Stimulated activated CD4-positive, alpha-beta T cell treated with anti-CD3 and anti-CD28 coated beads, Interleukin-1b, Interleukin-23, amount 100 ng/mL, for 24 hours (primary cell): ENCODE data around the gene AKR1C1.
"Not testable (repeated sequence)": the region's sequence is repeated elsewhere in the genome, so short reads cannot be mapped to it uniquely, and the experiment has no call there.

Source experiments
- DNase-seq, 4 experiments: peaks; one replicate each; pipeline ENCODE4 v3.0.0-alpha.2; 2020; ENCODE audit warnings: low read depth in 4 of 4, low spot score in 1 of 4

Gene AKR1C1

DNA sequence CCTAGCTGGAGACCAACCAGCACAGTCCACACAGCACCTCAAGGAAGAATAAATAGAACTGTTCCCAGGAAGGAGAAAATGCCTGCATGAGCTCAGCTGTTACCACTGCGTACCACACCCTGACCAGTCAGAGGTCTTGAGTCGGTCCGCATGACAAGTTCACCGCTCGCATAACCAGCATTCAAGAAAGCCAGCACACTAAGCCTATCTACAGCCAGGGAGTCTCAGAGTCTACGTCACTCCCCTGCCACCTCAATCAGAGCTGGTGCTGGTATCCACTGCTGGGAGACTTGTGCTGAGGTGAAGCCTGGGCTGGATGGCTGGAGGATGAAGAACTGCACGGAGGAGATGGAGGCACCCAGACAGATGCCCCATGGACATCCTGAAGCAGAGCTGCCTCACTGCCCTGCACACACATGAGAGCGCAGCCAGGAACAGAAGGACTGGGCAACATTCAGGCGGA, 19.6 kb downstream of the AKR1C1 start:
- no peak for DNase-seq

DNA sequence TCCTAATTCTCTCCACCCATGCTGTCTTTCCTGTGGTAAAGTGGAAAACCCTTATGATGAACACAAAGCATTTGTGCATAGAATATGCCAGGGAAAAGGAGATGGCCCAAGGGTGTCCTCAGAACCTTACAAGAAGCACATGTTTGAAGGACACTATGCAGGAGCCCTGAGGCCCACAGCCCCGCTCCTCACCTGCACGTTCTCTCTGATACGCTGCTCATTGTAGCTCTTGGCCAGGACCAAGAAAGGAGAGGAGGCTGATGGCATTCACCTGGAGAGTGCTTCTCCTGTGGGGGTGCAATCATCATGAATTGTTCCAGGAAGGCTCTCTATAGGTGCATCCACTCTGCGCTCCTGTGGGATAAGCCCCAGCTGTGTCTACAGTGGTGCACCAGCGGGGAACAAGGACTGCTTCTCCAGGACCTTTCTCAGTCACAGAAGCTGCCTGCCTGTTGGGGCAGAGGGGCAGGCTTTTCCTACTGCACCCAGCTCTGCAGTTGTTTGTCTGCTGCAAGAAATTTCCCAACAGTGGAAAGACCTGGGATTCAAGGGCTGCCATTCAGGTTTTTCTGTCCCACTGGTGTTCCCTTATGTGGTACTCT, 20.5 kb downstream of the AKR1C1 start:
- DNase-seq = no peak

DNA sequence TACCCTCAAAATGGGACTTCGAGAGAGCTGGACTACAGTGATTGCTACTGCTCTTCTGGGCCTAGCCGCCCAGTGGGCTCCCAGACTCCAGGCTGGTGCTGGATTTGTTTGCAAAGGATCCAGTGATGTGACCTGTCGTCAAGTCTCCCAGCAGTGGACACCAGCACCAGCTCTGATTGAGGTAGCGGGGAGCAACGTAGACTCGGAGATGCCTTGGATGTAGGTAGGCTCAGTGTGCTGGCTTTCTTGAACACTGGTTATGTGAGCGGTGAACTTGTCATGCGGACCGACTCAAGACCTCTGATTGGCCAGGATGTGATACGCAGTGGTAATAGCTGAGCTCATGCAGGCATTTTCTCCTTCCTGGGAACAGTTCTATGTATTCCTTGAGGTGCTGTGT, 21.0 kb downstream of the AKR1C1 start:
- no peak for DNase-seq

DNA sequence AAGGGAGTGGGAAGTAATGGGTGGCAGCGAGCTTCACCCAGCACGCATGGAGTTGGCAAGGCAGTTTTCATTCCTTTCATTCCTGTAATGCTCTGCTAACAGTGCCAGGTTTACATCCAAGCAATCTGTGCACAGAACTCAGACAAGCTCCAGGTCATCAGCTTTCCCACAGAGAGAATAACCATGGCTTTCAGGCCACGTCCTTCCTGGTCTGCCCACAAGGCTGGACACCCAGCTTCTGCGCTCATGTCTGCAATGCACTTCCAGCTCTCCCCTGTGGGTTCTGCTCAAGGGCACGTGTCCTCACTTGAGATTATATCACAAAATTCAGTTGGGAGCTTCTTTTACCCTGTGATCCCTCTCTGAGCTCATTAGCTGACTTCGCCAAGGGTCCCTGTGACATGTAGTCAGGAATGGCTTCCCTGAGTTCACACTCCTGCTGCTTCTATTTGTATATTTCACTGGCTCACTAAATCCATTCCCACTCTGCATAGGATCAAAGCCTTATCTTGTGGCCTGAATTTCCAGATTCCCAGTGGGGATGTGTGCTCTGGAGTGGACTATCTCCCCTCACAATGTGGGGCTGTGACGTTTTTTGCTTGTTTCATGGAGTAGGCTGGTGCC, 21.9 kb downstream of the AKR1C1 start:
- DNase-seq = no peak

DNA sequence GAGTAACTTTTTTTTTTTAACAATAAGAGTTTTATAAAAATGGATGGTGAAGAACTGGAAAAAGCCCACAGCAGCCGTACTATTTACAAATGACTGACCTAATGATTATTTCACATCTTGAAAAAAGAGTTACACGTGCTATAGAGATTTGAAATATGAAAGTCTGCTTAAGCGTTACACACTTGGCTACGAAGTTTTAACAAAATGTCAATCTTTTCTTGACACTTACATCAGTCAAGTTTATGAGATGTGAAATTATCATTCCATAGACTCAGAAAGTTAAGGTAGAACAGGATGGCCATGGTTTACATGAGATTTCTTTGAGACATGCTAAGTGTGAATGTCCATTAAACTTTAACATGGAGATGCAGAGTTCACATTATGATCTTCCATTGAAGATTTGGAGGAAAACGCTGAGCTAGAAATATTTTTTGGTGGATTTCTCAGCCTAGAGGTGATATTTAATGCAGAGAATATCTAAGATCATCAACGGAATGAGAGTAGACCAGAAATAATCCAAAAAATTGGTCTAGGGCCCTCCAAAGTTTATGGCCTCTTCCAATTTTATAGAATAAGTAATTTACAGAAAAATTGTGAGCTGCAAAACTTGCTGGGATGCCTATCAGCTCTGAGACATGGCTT, 24.9 kb downstream of the AKR1C1 start:
- not testable (repeated sequence) for DNase-seq

DNA sequence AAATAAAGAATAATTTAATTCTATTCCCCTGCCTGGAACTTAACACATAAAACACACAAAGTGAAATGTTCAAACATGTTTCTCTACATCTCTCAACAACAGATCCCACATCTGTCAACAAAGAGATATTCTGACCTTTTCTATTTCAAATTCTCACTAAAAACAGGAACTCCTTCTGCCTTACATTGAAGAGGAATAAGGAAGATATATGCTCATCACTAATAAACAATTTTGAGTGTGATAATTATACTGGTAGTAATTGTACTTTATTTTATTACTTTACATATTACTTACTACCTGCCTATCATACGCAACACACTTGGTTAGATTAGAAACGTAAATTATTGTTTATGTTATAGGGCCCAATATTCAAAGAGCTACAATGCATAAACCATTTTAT, 27.0 kb downstream of the AKR1C1 start:
- DNase-seq = no peak

DNA sequence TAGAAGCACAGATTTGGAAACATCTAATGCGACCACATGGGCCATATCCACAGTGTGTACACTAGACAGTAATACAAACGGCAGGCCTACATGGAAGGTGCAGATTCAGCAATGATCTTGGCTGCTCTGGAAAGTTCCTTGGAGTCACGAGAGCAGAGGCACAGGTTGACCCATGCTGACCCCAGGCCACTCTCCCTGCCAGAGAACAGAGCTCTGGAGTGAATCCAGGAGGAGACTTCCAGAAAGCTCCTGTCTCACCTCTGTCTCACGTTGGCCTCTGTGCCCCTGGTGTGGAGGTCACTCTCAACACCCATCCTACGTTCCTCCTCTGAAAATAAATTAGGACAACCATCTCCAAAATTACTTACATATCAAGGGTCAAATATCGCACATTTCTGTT, 28.2 kb downstream of the AKR1C1 start:
- DNase-seq = not testable (repeated sequence)

DNA sequence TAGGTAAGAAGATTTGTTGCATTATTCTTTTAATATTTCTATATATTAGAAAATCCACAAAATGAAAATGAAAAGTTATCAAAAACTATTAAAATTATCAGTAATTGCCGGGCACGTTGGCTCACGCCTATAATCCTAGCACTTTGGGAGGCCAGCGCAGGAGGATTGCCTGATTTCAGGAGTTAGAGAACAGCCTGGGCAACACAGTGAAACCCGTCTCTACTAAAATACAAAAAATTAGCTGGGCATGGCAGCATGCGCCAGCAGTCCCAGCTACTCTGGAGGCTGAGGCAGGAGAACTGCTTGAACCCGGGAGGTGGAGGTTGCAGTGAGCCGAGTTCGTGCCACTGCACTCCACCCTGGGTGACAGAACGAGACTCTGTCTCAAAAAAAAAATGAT, 29.3 kb downstream of the AKR1C1 start:
- not testable (repeated sequence) for DNase-seq

DNA sequence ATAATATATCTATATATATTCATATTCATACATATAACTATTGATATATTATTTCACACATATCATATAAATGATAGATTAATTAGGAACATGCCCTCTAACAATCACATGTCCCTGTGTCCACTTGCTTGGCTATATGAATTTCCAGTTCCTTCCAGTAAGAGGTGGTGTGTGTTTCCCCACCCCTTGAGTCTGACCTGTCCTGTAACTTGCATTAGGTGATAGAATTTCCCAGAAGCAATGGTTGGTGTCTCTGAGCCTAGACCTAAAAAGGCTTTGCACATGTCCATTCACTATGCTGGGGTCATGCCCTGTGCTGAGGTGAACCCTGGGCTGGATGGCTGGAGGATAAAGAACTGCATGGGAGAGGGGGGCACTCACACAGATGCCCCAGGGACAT, 31.0 kb downstream of the AKR1C1 start:
- DNase-seq = not testable (repeated sequence)

DNA sequence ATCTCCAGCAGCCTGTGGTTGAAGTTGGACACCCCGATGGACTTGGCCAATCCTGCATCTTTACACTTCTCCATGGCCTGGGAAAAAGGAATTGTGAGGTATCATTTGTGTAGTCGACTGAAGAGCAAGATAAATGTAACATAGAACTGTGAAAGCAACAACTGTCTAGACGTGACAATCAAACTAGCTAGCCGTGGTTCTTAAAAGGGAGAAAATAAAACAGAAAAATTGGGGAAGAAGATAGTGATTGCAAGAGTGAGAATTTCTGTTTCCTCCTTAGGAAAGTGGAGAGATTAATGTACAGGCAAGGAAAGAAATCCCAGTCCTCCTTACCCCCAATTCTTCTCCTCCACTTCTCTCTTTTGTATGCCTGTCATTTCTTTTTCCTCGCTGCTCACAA, 35.5 kb downstream of the AKR1C1 start:
- DNase-seq = no peak

DNA sequence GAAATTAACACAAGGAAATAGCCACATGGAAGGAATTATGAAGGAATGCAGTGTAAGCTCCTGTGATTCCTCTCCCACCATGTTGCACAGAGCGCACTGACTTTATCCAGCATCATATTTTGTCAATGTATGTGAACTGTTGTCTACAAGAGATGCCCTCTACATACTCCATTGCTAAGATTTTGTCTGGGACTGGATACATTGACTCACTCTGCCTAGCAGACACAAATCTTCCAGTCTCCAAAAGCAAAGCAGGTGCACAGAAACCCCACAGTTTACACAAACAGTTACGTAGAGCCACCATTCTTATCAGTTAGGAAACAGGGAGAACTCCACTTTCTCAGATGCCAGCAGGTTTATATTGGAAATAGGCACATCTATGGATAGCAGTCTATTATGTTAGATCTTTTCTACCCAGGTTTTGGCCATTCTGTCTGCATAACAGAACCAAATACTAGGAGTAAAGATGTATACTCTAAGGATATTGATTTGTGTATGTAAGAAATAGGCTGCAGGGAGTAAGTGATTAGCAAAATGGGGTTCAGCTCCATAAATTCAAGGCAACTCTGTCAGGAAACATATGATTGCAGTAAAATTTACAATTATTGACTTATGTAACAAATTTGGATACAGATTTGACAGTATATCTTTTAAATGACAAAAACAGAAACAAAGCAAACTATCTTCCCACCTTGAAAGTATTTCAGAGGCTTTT, 39.0 kb downstream of the AKR1C1 start:
- DNase-seq = no peak

DNA sequence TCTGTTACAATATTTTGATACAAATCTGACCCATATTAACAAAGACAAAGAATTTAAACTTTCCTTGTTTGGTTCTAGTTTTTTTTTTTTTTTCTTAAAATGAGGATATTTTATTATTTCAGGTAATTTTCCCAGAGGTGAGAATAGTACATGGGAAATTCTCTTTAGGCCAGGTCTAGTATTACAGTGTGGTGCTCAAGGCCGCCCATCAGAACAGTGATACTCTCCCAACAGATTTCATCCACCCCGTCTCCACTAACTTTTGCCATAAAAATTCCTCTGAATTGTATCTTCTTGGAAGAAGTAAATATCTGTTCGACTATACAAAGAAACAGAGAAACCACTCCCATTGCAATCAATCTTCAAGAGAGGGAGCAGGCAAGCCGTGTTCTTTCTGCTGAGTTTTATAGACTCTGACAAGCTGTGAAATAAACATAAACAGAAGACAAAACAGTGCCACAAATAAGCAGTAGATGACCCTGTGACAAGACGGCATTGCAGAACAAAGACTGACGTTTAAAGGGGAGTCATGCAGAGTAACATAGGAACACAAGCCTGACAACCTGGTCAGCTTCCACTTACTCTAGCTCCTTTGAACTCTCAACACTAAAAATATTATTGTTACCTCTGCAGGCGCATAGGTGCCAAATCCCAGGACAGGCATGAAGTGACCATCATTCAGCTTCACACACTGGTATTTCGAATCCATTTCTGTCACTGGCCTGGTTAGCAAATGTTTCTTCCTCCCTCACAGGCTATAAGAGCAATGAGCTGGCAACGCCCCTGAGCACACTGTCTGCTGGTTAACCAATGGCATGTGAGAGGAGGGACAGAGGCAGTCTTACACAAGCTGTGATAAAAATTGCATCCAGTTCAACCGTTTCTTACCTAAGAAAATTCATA, 40.2 kb downstream of the AKR1C1 start, which contains the start of gene AKR1C2:
Gene AKR1C2, minus strand, starts transcription at position 731 of the 903 bp plus-strand sequence. Its CDS starts 22 bp downstream, at position 709.
- DNase-seq = not testable (repeated sequence)

DNA sequence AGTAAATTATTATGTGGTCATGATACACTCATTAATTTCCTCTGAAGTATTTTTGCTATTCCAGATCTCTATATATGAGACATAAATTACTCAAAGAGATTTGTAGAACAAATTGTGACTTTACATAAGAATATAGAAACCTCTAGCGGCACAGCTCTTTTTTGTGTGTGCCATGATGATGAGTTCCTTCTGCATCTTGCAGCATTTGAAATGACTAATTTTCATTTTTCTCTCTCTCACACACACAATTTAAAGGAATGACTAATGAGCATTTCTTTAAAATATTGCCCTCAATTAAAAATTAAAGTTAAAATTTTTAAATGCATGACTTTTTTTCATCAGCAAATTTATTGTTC, 40.8 kb downstream of the AKR1C1 start:
- DNase-seq = not testable (repeated sequence)

DNA sequence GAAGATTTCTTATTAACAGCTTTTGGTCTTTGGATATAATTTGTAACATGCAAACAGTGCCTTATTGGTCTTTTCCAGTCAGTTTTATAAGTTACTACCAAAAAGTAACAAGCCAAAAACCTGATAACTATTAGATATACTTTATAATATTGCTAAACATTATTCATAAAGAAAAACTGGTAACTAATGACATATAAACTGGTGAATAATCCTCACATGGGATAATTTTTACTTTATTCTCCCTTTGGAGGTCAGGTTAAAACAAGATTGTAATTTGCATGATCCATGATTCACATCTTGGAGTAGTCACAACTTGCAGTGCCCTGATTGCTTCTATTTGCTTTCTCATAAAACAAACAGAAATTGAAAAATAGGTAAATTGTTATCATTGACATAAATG, 41.3 kb downstream of the AKR1C1 start:
- not testable (repeated sequence) for DNase-seq

DNA sequence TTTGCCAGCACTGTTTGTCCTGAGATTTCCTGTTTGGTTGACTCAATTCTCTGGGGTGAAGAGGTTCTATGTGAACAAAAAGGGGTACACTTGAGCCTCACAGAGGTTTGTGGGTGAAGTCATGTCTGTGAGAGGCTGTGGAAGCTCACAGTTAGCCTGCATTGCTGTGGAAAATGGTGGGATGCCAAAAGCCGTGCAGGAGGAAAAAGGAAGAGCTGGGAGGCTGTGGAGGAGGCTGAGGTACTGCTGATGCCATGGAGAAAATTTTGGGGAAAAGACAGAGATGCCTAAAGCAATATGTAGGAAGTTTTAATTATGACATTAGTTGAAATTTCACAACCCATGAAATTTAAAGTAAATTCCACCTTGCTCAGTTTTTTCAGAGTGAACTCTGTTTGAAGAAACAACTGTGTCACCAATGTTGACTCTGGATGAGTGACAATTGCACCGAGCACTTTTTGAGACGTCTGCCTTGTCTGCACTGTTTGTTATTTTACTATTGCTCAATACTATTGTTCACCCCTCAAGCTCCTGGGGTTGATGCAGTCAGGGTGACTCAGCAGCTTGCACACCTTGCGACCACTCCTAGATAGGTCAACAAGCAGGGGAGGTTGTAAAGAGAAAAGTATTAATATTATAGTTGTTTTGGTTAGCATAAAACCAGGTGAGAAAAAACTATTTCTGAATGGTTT, 45.8 kb downstream of the AKR1C1 start:
- DNase-seq = not testable (repeated sequence)

DNA sequence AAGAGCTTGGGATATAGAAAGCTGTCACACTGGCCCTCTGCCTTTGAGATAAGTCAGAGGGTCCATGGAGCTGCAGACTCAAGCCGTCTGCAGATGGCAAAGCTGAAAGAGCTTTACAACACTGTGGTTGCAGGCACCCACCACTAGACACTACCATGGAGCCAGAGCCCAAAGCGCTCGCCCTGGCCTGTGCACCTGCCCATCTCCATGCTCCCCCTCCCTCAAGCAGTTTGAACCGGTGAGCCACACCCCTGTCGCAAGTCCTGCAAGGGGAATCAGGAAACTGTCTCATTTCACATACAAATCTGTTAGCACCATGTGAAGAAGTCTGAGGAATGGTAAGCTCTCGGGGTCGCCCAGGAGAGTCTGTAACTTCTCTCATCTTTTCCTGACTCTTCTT, 46.8 kb downstream of the AKR1C1 start:
- not testable (repeated sequence) for DNase-seq

DNA sequence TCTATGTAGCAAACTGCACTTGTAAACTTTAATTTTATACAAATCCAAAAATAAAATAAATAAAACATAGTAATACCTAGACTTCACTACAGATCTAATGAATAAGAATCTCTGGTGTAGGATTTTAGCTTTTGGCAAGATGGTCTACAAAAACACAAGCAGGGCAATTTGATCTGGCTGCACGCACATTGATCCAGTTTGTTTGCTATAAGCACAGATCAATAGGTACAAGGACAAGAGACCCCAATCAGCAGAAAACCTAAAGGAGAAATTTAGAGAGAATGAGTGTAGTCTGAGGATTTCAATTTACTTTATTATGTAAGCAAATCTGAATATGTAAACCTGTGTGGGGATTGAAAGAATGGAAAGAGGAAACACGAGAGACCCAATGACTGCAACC, 48.2 kb downstream of the AKR1C1 start:
- not testable (repeated sequence) for DNase-seq

DNA sequence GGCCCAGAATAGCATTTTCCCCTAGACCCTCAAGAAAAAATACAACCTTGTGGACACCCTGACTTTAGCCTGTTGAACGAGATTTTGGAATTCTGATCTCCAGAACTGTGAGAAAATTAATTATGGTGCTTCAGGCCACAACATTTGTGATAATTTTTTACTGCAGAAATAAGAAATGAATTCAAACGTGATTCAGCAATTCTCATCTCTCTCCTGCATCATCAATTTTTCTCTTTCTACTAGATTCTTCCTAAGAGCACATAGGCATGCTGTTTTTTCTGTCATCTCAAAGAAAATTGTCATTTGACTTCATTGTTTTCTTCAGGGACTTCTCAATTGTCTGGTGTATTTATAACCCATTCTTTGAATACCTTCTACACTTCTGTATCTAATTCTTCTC, 49.4 kb downstream of the AKR1C1 start:
- no peak for DNase-seq

DNA sequence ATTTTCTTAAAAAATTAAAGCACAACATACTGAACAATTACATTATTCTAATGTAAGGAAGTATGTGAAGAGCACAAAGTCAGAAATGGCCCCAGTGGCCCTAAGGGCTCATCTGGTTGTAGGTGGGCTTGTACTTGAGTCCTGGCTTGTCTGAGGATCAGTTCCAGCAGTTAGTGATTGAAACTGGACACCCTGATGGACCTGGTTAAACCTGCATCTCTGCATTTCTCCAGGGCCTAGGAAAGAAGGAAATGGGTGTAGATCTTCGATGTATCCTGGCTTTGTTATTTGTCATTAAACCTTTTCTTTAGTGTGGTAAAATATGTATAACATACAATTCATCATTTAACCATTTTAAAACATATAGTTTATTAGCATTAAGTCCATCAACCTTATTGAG, 50.2 kb downstream of the AKR1C1 start:
- no peak for DNase-seq

DNA sequence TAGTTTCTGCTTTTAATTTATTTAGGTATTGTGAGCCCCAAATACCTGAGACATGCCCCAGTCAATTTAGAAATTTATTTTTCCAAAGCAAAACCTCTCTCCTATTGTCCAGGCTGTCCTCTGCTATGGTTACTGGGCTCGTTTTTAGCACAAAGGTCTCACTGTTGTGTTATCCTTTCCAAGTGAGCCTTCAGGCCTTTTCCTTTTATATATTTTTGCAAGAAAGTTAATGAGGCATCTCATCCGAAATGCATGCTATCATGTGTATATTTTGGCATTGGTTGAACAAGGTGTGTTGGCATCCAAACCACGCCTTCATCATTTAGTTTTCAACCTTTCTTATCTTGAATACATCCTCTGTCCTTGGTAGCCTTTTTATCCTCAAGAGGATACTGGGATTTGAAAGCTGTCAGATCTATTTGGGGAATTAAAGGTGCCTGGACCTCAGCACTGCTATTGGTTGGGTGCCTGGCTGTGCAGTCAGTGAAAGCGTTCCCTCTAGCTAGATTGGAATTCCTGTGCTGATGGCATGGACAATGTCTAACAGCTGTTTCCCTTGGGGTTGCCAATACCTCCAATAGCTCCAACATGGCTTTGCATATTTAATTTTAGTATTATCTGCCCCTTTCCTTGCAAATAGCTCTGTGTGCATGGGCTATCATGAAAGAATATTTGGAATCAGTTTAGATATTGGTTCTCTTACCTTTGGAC, 51.1 kb downstream of the AKR1C1 start:
- DNase-seq = not testable (repeated sequence)
